ENCODE data around the gene MAP3K9. TPM values are rescaled to one million over a fixed set of nuclear protein-coding genes. Genes with fewer than 3 reads are reported as not detected.

MAP3K9 gene
- total and polyA plus RNA-seq, 4 donors: 2.3 to 14.0 (median 4.3) TPM

- Histone ChIP-seq H3K9ac (ENCODE audit: insufficient read depth in 1 of 2, low read length in 2 of 2) (no peak overlapping the region), H3K4me3 (no peak overlapping the region), H3K4me1 (ENCODE audit: control insufficient read depth in 5 of 5, insufficient read depth in 5 of 5, low read length in 5 of 5) (peaks cover 0 to 6% (median 0%) of the 10 kb centered on the region in 5 donors), H3K27ac (ENCODE audit: low read depth in 1 of 2, low read length in 1 of 2) (no peak overlapping the region), H3K9me3 (ENCODE audit: control insufficient read depth in 4 of 4, insufficient read depth in 3 of 4, low read length in 3 of 4) (peaks cover 0 to 2% (median 0%) of the 10 kb centered on the region in 4 donors), H3K27me3 (ENCODE audit: control insufficient read depth in 3 of 3, insufficient read depth in 3 of 3, low read length in 2 of 3) (no peaks in the 10 kb centered on the region), H3K36me3 (ENCODE audit: control insufficient read depth in 4 of 4, insufficient read depth in 4 of 4, low read length in 4 of 4) (no peaks in the 10 kb centered on the region)
- WGBS, 2 donors: 95 to 98% methylated on average over 5 of the region's 5 CpGs
- DNase-seq (no peak), ATAC-seq (ENCODE audit: insufficient read depth, low FRiP score) (no peak)
- TF ChIP-seq, protein P1, sequence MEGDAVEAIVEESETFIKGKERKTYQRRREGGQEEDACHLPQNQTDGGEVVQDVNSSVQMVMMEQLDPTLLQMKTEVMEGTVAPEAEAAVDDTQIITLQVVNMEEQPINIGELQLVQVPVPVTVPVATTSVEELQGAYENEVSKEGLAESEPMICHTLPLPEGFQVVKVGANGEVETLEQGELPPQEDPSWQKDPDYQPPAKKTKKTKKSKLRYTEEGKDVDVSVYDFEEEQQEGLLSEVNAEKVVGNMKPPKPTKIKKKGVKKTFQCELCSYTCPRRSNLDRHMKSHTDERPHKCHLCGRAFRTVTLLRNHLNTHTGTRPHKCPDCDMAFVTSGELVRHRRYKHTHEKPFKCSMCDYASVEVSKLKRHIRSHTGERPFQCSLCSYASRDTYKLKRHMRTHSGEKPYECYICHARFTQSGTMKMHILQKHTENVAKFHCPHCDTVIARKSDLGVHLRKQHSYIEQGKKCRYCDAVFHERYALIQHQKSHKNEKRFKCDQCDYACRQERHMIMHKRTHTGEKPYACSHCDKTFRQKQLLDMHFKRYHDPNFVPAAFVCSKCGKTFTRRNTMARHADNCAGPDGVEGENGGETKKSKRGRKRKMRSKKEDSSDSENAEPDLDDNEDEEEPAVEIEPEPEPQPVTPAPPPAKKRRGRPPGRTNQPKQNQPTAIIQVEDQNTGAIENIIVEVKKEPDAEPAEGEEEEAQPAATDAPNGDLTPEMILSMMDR (IDR thresholded peaks at IDR 0.05; ENCODE audit: control extremely low read depth, extremely low read depth): no peak
These were observed 24.6 kb upstream of the MAP3K9 start for GRCh38 chr14:70833884-70834283.

GRCh38 chr14:70832561-70833305 lies 23.4 kb upstream of the MAP3K9 start:
- H3K9ac ChIP-seq (ENCODE audit: insufficient read depth in 1 of 2, low read length in 2 of 2): no peak overlapping the region
- peaks cover 0 to 6% (median 0%) of the 10 kb centered on the region in 5 donors for H3K4me1 ChIP-seq (ENCODE audit: control insufficient read depth in 5 of 5, insufficient read depth in 5 of 5, low read length in 5 of 5)
- H3K27me3 ChIP-seq (ENCODE audit: control insufficient read depth in 3 of 3, insufficient read depth in 3 of 3, low read length in 2 of 3): no peaks in the 10 kb centered on the region
- 68 to 81% methylated on average over 16 of the region's 16 CpGs for WGBS, 2 donors
- DNase-seq: peak in 2 of 3 donors; percentile 19 to 21
- no peaks in the 10 kb centered on the region for H3K36me3 ChIP-seq (ENCODE audit: control insufficient read depth in 4 of 4, insufficient read depth in 4 of 4, low read length in 4 of 4)
- no peak overlapping the region for H3K4me3 ChIP-seq
- H3K27ac ChIP-seq (ENCODE audit: low read depth in 1 of 2, low read length in 1 of 2): no peak overlapping the region
- TF ChIP-seq, protein P1 (IDR thresholded peaks at IDR 0.05; ENCODE audit: control extremely low read depth, extremely low read depth): no peak
- no peak for ATAC-seq (ENCODE audit: insufficient read depth, low FRiP score)
- peaks cover 0 to 2% (median 0%) of the 10 kb centered on the region in 4 donors for H3K9me3 ChIP-seq (ENCODE audit: control insufficient read depth in 4 of 4, insufficient read depth in 3 of 4, low read length in 3 of 4)

GRCh38 chr14:70830998-70831781 lies 21.9 kb upstream of the MAP3K9 start:
- Histone ChIP-seq H3K9me3 (ENCODE audit: control insufficient read depth in 4 of 4, insufficient read depth in 3 of 4, low read length in 3 of 4) (peaks cover 0 to 2% (median 0%) of the 10 kb centered on the region in 4 donors), H3K27me3 (ENCODE audit: control insufficient read depth in 3 of 3, insufficient read depth in 3 of 3, low read length in 2 of 3) (no peaks in the 10 kb centered on the region), H3K9ac (ENCODE audit: insufficient read depth in 1 of 2, low read length in 2 of 2) (no peak overlapping the region), H3K27ac (ENCODE audit: low read depth in 1 of 2, low read length in 1 of 2) (no peak overlapping the region), H3K36me3 (ENCODE audit: control insufficient read depth in 4 of 4, insufficient read depth in 4 of 4, low read length in 4 of 4) (no peaks in the 10 kb centered on the region), H3K4me3 (no peak overlapping the region), H3K4me1 (ENCODE audit: control insufficient read depth in 5 of 5, insufficient read depth in 5 of 5, low read length in 5 of 5) (peaks cover 0 to 6% (median 0%) of the 10 kb centered on the region in 5 donors)
- ATAC-seq (ENCODE audit: insufficient read depth, low FRiP score): no peak
- TF ChIP-seq, protein P1 (IDR thresholded peaks at IDR 0.05; ENCODE audit: control extremely low read depth, extremely low read depth): no peak
- 70 to 72% methylated on average over 5 of the region's 5 CpGs for WGBS, 2 donors
- no peak for DNase-seq

Measured in lung (tissue), 12 donors.